Esophagus muscularis mucosa (tissue), 4 donors: ENCODE measurements around the gene FAM161A. TPM values are rescaled to one million over a fixed set of nuclear protein-coding genes. Genes with fewer than 3 reads are reported as not detected.
"Not testable (repeated sequence)": the region's sequence is repeated elsewhere in the genome, so short reads cannot be mapped to it uniquely, and the experiment has no call there.

Experiments
- DNase-seq: peaks from one replicate; pipeline ENCODE4 v3.0.0-alpha.2; 2017; ENCODE audit errors: extremely low spot score
- H3K27ac ChIP-seq, 4 donors: fragments of 200-600 bp; sonication (generic); replicated peaks in 1 of 4; 1 replicate in 3 of 4; 2 replicates in 1 of 4; pipeline ENCODE4 v1.5.1; 2016 to 2019; ENCODE audit warnings: mild to moderate bottlenecking in 1 of 4
- H3K27me3 ChIP-seq, 4 donors: fragments of 200-600 bp; sonication (generic); one replicate each; pipeline versions ENCODE4 v1.5.1 to v1.6.0; 2016 to 2019
- H3K36me3 ChIP-seq, 4 donors: fragments of 200-600 bp; sonication (generic); one replicate each; pipeline ENCODE4 v1.5.1; 2016 to 2019
- H3K4me1 ChIP-seq, 4 donors: fragments of 200-600 bp; sonication (generic); one replicate each; pipeline ENCODE4 v1.5.1; 2016 to 2019
- H3K4me3 ChIP-seq, 4 donors: fragments of 200-600 bp; sonication (generic); 1 replicate in 2 of 4; 2 replicates in 2 of 4; pipeline ENCODE4 v1.5.1; 2016 to 2019; ENCODE audit warnings: mild to moderate bottlenecking in 4 of 4, moderate library complexity in 1 of 4
- H3K9me3 ChIP-seq, 4 donors: fragments of 200-600 bp; sonication (generic); 1 replicate in 3 of 4; 2 replicates in 1 of 4; pipeline ENCODE4 v1.5.1; 2016 to 2019
- EP300 ChIP-seq: sonication (generic); formaldehyde crosslinking; IDR thresholded peaks from one replicate; pipeline ENCODE4 v1.6.1; 2017; ENCODE audit warnings: antibody characterized with exemption
- POLR2A ChIP-seq: fragments of 450-650 bp; IDR thresholded peaks from one replicate; pipeline ENCODE4 v1.6.1; 2017; ENCODE audit warnings: antibody characterized with exemption, moderate library complexity, mild to moderate bottlenecking, low read depth
- POLR2AphosphoS5 ChIP-seq, 2 donors: sonication (generic); formaldehyde crosslinking; IDR thresholded peaks; one replicate each; pipeline ENCODE4 v1.6.1; 2017; ENCODE audit warnings: antibody characterized with exemption in 2 of 2
- WGBS: methylation state at CpG from one replicate; pipeline ENCODE4 v1.1.5; 2018; 5-methylcytosine and 5-hydroxymethylcytosine counted together
- intact Hi-C: fragments of 100-400 bp; cut with DNase I; formaldehyde crosslinking; loops from one replicate; pipeline ENCODE4 v1.15.1; 2023
- total RNA-seq, 4 donors: library from RNA; depleted of rRNA; stranded (reverse); fragments of >200 nt; gene quantifications; one replicate each; pipeline versions ENCODE4 v1.1.0 to v1.2.1, GENCODE V29; 2016
- TF ChIP-seq, protein P1 (sequence below), 3 experiments: fragments of 200-600 bp in 2 of 3; fragments of 450-650 bp in 1 of 3; sonication (generic) in 2 of 3; IDR thresholded peaks; one replicate each; pipeline ENCODE4 v1.5.1; 2017 to 2019; ENCODE audit warnings: antibody characterized with exemption in 3 of 3, mild to moderate bottlenecking in 2 of 3, moderate library complexity in 1 of 3

FAM161A gene
- total RNA-seq, 4 donors from 2014 or later: 0.83 to 1.7 (median 1.3) TPM

DNA sequence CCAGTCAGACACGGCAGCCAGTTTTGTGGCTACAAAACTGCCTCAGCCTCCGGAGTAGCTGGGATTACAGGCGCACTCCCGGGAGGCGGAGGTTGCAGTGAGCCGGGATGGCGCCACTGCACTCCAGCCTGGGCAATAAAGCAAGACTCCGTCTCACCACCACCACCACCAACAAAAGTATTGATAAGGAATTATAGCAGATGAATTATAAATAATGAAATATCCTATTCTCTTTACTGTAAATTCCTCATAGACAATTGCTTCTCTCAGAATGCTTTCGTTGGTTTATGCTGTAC, 1.4 kb upstream of the FAM161A start:
- intact Hi-C loops: loop anchor here (10.0 kb wide), 3 partner anchors 90 to 390 kb away; no protein-coding TSS in a partner anchor
- Histone ChIP-seq H3K4me1 (peaks cover 0 to 16% (median 15%) of the 10 kb centered on the region in 4 donors), H3K27ac (peak overlapping the region; percentile 62 to 94 (median 88)), H3K27me3 (no peaks in the 10 kb centered on the region), H3K9me3 (no peaks in the 10 kb centered on the region), H3K4me3 (peak overlapping the region; percentile 75 to 91 (median 81)), H3K36me3 (no peaks in the 10 kb centered on the region)
- no peak for DNase-seq
- TF ChIP-seq EP300: no peak
- 61% methylated on average over 7 of the region's 9 CpGs for WGBS

DNA sequence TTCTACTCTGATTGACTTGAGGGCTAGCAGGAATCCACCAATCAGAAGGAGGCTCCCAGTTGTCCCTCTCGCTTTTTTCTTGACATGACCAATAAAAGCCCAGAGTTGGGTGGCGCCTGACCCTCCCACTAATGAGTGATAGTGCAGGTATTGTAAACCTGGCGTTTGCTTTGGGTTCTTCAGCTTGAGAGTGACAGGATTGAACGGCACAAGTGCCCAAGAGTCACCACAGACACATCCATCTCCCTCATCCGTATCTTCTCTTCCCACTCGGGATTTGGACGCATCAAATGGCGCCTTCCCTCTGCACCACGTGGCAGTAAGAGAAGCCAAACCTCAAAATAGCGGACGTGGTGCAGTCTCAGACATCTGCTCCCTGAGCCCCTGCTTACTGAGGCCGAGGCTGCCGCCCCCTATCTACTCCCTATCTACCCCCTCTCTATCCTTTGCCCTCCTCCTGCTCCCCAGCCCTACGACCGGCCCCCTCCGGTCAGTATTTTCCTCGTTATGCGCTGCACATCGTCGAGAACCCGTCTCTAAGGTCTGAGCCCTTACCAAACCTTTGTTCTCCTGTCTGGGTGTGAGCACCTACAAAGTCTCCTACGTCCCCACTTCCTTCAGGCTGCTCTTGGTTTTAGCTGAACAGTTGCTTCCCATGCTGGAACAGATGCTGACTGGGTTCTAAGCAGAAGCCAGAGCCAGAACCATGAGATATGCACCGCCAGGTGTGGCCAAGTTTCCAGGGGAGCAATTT, 881 bp upstream of the FAM161A start:
- H3K27ac ChIP-seq: peak overlapping the region; percentile 88 to 94 (median 91)
- peak; percentile 96 for DNase-seq
- 3% methylated on average over 23 of the region's 23 CpGs for WGBS
- peak overlapping the region; percentile 75 to 91 (median 81) for H3K4me3 ChIP-seq
- peaks cover 0 to 16% (median 15%) of the 10 kb centered on the region in 4 donors for H3K4me1 ChIP-seq
- no peak for TF ChIP-seq POLR2A
- TF ChIP-seq EP300: no peak
- TF ChIP-seq, protein P1, sequence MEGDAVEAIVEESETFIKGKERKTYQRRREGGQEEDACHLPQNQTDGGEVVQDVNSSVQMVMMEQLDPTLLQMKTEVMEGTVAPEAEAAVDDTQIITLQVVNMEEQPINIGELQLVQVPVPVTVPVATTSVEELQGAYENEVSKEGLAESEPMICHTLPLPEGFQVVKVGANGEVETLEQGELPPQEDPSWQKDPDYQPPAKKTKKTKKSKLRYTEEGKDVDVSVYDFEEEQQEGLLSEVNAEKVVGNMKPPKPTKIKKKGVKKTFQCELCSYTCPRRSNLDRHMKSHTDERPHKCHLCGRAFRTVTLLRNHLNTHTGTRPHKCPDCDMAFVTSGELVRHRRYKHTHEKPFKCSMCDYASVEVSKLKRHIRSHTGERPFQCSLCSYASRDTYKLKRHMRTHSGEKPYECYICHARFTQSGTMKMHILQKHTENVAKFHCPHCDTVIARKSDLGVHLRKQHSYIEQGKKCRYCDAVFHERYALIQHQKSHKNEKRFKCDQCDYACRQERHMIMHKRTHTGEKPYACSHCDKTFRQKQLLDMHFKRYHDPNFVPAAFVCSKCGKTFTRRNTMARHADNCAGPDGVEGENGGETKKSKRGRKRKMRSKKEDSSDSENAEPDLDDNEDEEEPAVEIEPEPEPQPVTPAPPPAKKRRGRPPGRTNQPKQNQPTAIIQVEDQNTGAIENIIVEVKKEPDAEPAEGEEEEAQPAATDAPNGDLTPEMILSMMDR (IDR thresholded peaks at IDR 0.05): no peak
- no peaks in the 10 kb centered on the region for H3K36me3 ChIP-seq
- intact Hi-C loops: loop anchor here (10.0 kb wide), 3 partner anchors 90 to 390 kb away; no protein-coding TSS in a partner anchor
- no peaks in the 10 kb centered on the region for H3K27me3 ChIP-seq
- H3K9me3 ChIP-seq: no peaks in the 10 kb centered on the region

DNA sequence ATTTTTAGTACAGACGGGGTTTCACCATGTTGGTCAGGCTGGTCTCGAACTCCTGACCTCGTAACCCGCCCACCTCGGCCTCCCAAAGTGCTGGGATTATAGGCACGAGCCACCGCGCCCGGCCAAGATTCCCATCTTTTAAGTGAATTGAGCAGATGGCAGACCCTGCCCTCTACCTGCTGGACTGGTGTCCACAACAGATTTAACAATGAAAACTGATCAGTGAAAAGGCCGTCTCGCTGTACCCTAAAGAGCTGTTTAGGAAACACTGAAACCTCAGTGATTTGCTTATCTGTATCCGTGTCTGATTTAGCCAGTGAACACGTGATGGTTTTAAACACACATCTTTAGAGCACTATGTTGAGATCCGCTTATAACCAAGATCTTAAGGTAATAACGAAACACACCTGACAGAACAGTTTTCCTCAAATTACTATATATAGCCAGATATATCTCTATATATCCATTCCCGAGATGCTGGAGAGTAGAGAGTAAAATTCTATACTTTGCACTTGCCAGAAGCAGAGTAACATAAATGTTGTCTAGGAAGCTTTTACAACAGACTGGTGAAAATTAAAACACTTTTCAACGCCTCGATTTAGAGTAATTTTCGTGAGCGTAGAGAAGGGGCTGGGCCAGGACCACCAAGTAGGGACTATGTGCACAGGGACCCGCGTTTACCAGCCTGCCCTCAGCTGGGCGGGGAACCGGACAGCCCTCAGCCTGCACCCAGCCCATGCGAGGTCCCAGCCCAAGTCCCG, 594 bp downstream of the FAM161A start:
- Histone ChIP-seq H3K36me3 (no peaks in the 10 kb centered on the region), H3K4me1 (peaks cover 0 to 16% (median 15%) of the 10 kb centered on the region in 4 donors), H3K27ac (peak overlapping the region; percentile 88 to 94 (median 91)), H3K9me3 (no peaks in the 10 kb centered on the region), H3K27me3 (no peaks in the 10 kb centered on the region), H3K4me3 (peak overlapping the region; percentile 75 to 91 (median 81))
- DNase-seq: no peak
- TF ChIP-seq, protein P1 (IDR thresholded peaks at IDR 0.05): no peak
- TF ChIP-seq POLR2AphosphoS5 (IDR thresholded peaks at IDR 0.05) (no peak), EP300 (no peak), POLR2A (no peak)
- WGBS: 18% methylated on average over 26 of the region's 26 CpGs
- intact Hi-C loops: loop anchor here (10.0 kb wide), 3 partner anchors 88 to 388 kb away; no protein-coding TSS in a partner anchor

DNA sequence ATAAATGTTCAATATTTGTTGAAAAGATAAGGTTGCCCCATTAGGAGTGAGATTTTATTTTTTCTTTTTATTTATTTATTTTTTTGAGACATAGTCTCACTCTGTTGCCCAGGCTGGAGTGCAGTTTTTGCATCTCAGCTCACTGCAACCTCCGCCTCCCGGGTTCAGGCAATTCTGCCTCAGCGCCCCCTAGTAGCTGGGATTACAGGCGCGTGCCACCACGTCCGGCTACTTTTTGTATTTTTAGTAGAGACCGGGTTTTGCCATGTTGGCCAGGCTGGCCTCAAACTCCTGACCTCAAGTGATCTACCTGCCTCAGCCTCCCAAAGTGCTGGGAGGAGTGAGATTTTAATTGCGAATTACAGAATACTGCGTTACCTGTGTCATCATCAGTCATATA, 2.6 kb downstream of the FAM161A start:
- peaks cover 0 to 16% (median 15%) of the 10 kb centered on the region in 4 donors for H3K4me1 ChIP-seq
- not testable (repeated sequence) for H3K27ac ChIP-seq, H3K27me3 ChIP-seq, DNase-seq, H3K36me3 ChIP-seq, H3K4me3 ChIP-seq, H3K9me3 ChIP-seq
- WGBS: 95% methylated on average over 10 of the region's 10 CpGs
- intact Hi-C loops: loop anchor here (10.0 kb wide), 3 partner anchors 86 to 386 kb away; no protein-coding TSS in a partner anchor

DNA sequence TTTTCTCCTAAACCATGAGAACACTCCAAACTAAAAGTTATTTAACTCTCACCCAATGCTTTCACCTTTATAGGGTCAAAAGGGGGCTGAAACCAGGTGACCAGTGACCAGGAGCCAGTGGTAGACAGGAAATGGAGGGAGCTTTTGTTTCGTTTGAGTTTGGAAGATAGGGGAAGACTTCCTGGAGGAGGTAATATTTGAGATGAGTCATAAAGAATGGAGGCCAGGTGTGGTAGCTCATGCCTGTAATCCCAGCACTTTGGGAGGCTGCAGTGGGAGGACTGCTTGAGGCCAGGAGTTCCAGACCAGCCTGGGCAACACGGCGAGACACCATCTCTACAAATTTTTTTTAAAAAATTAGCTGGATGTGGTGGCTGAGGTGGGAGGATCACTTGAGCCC, 8.5 kb downstream of the FAM161A start:
- Histone ChIP-seq H3K4me3 (no peak overlapping the region), H3K4me1 (no peaks in the 10 kb centered on the region), H3K36me3 (peaks cover 0 to 10% (median 2%) of the 10 kb centered on the region in 4 donors), H3K9me3 (no peaks in the 10 kb centered on the region), H3K27ac (no peak overlapping the region), H3K27me3 (no peaks in the 10 kb centered on the region)
- no peak for TF ChIP-seq EP300
- TF ChIP-seq, protein P1 (IDR thresholded peaks at IDR 0.05): no peak
- no peak for TF ChIP-seq POLR2A
- TF ChIP-seq POLR2AphosphoS5 (IDR thresholded peaks at IDR 0.05): no peak
- 84% methylated on average over 3 of the region's 3 CpGs for WGBS
- DNase-seq: no peak
- intact Hi-C loops: no loop called here
